Kidney capillary endothelial cell (primary cell): ENCODE data around the gene LTV1.
"Not testable (repeated sequence)": the region's sequence is repeated elsewhere in the genome, so short reads cannot be mapped to it uniquely, and the experiment has no call there.

Source experiments
- DNase-seq: peaks from one replicate; pipeline ENCODE4 v3.0.0-alpha.2; 2018; ENCODE audit warnings: low spot score

The LTV1 gene, protein sequence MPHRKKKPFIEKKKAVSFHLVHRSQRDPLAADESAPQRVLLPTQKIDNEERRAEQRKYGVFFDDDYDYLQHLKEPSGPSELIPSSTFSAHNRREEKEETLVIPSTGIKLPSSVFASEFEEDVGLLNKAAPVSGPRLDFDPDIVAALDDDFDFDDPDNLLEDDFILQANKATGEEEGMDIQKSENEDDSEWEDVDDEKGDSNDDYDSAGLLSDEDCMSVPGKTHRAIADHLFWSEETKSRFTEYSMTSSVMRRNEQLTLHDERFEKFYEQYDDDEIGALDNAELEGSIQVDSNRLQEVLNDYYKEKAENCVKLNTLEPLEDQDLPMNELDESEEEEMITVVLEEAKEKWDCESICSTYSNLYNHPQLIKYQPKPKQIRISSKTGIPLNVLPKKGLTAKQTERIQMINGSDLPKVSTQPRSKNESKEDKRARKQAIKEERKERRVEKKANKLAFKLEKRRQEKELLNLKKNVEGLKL

DNA sequence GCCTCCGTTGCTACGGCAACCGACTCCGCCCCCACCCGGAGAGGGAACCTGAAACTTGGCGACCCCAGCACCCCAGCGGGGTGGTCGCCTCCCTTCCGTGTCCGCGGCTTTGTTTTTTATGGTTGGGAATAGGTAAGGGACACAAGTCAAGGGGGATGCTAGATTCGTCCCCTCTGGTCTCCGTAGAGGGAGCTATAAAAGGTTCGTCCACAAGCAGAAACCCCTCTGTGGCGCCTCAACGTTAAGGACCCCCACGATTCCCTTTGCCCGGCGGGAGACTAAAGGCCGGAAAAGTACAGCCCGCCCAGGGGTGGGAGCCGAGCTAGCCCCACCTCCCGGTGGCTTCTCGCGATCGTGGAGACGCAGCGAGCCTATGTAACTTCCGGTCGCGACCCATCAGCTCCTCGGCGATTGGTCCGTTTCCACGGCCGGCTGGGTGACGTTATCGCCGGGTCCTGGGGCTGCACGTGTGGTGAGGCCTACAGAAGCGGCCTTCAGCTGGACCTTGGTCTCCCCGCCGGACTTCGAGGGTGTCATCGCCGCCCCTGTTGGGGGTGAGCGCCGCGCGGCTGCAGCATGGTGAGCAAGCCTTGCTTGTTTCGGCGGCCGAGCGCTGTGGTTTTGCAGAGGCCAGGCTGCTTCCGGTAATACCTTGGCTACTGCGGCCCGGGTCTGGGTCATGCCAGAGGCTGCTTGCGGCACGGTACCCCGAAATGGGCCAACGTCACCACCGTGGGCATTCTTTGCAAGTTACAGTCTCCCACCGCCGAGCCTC, at the start of gene LTV1:
LTV1 (plus strand) TSS at position 437 of the 775 bp plus-strand sequence; CDS start at position 577, 140 bp downstream.
- DNase-seq: peak; percentile 90

DNA sequence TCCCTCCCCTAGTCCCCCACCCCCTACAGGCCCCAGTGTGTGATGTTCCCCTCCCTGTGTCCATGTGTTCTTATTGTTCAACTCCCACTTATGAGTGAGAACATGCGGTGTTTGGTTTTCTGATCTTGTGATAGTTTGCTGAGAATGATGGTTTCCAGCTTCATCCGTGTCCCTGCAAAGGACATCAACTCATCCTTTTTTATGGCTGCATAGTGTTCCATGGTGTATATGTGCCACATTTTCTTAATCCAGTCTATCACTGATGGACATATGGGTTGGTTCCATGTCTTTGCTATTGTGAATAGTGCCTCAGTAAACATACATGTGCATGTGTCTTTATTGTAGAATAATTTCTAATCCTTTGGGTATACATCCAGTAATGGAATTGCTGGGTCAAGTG, 46.6 kb upstream of the LTV1 start:
- not testable (repeated sequence) for DNase-seq

DNA sequence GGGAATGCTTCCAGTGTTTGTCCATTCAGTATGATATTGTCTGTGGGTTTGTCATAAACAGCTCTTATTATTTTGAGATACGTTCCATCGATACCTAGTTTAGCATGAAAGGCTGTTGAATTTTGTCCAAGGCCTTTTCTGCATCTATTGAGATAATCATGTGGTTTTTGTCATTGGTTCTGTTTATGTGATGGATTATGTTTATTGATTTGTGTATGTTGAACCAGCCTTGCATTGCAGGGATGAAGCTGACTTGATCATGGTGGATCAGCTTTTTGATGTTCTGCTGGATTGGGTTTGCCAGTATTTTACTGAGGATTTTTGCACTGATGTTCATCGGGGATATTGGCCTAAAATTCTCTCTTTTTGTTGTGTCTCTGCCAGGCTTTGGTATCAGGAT, 44.7 kb upstream of the LTV1 start:
- not testable (repeated sequence) for DNase-seq

DNA sequence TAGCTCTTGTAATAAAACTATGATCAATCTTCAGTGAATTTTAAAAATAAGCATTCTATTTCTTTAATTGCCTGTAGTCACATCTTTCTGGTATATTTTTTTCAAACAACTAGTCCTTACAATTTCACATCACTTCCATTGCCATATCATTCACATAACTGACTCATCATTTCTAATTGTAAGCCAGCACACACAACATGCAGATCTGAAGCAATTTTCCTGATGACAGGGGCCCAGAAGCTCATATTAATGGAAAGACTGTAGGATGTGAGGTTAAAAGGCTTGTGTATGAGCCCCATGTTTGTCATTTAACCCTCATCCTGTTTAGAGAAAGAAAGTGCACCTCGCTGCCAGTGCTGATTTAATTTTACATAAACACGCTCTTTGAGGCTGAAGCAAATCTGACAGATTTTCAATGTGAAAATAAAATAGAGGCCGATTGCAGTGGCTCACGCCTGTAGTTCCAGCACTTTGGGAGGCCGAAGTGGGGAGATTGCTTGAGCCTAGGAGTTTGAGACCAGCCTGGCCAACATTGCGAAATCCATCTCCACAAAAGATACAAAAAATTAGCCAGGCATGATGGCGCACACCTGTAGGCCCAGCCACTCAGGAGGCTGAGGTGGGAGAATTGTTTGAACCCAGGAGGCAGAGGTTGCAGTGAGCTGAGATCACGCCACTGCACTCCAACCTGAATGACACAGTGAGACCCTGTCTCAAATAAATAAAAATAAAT, 40.1 kb upstream of the LTV1 start:
- DNase-seq: no peak

DNA sequence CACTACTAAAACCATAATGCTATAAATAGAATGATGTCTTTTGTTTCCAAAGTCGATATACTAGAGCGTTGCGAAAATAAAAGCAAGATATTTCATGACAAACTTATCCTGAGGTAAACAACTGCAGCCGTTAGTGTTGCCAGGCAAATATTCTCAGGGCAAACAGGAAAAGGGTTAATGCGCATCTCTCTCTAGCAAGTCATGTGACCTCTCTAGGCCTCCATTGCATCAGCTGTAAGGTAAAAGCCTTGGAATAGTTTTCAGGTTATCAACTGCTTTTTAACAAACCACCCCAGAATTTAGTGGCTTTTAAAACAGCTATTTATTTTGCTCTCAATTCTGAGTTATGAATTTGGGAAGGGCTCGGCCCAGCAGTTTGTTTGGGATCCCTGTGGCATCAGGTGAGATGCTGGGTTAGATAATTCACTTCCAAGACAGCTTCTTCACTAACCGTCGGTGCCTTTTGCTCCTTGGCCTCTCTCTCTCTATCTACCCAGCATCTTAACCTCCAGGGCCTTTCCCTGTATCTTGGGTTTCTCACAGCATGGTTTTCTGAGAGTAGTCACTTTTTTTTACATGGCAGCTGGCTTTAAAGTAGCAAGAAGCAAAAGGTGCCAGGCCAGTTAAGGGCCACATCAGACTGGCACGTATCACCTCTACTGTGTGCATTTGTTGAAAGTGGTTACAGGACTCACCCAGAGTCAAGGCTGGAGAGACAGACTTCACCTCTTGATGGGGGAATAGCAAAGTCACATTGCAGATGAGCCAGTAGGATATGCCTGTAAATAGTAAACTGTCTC, 39.2 kb upstream of the LTV1 start:
- no peak for DNase-seq

DNA sequence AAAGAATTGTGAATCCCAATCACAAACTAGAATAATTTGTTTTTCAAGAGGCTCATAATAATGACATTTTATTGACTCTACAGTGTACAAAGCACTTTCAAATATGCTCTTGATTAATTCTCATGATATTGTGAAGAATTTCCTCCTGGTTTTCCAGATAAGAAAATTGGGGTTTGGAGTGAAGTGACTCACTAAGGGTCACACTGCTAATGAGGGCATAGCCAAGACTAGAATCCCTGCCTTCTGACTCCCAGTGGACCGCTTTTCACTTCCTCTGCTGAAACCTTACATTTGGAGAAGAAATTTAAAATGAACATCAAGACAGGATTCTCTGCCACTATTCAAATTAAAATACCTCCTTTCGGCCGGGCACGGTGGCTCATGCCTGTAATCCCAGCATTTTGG, 38.3 kb upstream of the LTV1 start:
- no peak for DNase-seq

DNA sequence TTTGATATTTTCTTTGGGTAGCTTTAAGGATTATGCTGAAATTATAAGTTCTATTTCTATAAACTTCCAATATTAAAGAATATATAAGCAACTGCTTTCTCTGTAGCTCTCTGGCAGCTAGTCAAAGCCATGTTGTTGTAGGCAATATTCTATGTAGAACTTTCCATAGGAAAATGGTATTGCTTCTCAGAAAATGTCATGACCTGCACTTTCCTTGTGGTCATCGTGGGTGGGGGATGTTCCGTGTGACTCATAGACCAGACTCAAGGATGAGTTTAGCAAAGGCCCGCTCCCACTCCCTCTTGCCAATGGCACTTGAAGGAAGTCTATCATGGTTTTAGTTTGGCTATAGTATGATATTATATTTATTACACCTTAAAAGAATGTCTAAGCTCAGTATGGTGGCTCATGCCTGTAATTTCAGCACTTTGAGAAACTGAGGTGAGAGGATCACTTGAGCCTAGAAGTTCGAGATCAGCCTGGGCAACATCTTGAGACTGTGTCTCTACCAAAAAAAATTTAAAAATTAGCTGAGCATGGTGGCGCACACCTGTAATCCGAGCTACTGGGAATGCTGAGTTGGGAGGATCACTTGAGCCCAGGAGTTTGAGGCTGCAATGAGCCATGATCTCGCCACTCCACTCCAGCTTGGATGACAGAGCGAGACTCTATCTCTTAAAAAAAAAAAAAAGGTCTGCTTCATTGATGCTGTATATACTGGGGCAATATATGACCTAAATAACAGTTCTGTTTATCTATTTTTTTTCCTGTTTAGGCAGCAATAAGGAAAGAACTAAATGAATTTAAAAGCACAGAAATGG, 36.6 kb upstream of the LTV1 start:
- DNase-seq: no peak

DNA sequence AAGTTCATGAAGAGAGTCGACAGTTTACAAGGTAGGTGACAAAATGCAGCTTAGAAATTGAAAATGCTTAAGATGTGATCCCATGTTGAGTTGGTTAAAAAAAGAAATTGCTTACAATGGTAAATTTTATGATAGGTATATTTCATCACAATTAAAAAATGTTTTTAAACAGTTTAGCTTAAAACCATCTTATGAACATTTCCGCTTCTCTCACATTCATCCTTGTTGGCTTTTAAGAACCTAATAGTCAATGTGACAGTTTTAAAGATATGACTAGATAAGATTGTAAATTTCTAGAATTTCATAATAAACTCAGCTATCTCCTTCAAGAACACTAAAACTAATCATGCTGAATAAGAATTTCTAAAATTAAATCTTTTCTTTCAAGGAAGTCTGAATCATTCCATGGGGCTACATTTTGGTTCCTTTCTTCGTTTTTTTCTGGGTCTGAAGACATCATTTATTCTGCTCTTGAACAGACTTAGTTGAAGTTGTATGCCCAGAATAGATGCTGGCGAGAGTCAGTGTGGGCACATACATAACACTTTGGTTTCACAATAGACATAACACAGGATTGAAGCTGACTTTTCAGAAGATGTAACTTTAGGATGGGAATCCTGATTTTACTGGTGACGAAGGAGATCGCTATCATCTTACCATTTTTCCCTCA, 35.9 kb upstream of the LTV1 start:
- DNase-seq: no peak

DNA sequence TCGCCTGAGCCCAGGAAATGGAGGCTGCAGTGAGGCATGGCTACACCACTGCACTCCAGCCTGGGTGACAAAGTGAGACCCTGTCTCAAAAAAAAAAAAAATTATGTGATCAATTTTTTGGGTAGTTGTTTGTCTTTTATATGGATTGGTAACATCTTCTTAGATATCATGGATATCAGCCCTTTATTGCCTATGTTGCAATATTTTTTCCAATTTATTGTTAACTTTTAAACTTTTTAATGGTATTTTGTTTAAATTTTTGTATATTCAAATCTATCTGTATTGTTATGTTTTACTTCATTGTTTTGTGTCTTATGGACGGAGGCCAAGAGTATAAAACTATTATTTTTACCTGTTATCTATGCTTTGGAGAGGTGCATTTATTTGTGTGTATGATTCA, 32.4 kb upstream of the LTV1 start:
- no peak for DNase-seq

DNA sequence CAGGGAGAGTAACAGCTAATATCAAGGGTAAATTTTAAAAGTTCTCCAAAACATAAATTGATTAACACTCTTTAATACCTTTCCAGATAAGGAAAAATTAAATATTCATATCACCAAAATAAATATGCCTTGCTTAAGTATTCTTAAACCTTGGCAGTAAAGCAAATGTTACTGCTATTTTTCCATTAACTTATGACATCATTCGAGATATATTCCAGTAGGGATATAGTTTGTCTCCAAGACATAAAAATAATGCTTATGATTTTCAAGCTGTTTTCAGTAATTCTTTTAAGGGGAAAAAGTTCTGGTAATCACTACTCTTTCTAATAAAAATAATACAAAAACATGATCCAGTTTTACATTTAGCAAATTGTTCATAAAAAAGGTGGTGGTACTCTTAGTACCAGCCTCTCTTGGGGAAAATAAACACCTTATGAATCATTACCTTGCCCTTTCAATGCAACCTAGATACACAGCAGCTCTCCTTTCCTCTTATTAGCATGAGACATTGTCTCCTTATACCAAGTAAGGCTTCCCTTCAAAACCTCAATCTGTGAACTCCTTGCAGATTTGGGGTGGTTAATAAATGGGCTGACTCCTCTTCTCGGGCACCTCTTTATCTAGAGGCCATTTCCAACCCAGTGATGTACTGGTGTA, 31.5 kb upstream of the LTV1 start:
- no peak for DNase-seq

DNA sequence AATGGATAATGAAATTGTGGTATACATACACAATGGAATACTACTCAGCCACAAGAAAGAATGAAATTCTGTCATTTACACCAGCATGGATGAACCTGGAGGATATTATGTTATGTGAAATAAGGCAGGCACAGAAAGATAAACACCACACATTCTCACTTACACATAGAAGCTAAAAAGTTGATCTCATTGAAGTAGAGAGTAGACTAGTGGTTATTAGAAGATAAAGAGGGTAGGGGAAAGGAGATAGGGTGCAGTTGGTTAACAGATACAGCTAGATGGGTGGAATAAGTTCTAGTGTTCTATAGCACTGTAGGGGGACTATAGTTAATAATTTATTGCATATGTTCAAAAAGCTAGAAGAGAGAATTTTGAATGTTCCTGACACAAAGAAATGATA, 25.5 kb upstream of the LTV1 start:
- no peak for DNase-seq

DNA sequence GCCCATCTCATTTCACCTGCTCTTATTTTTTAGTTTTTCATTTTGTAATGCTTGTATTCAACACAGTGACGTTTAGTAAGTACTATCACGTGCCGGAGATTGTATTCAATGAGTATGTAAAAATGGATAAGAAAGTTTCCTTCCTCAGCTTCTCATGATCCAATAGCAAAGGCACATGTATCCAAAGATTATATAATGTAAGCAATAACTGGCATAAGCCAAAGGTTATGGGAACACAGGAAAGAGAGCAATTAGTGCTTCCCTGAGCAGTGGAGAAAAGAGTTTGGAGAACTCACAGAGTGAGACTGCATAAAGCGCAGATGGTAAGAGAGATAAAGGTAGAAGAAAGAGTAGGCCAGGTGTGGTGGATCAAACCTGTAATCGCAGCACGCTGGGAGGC, 21.8 kb upstream of the LTV1 start:
- no peak for DNase-seq

DNA sequence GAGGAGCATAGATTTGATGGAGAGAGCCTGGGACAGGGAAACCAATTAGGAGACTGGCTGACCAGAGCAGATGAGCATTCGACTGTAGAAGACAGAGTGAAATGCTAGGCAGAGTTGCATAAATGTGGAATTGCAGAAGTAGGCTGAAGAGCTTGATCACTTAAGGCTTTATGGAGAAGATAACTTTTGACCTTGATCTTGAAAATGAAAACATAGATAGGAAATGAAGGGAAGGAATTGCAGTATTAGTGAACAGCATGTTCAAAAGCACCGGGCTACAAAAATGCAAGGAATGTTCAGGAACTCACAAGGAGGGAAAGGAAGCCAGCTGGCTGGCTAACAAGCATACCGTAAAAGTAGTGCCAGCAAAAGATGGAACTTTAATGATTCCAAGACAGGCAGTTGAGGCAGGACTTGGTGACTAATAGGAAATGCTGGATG, 20.5 kb upstream of the LTV1 start:
- peak; percentile 56 for DNase-seq

DNA sequence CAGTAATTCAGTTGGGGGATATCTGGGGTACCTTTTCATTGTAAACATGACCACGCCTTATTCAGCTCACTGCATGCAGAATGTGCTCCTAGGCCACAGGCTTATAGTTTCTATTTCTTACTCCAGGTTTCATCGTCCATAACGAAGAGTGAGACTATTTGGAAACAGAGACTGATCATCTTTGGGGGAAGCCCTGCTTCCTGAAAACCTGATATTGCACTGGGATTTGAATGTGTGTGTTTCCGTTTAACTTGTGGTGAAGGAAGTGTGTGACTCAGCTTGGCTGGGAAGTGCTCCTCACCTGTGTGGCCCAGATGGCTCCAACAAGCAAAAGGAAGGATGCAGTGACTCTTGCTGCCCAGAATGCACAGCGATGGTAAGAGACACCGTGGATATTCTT, 19.6 kb upstream of the LTV1 start:
- DNase-seq: peak; percentile 76

DNA sequence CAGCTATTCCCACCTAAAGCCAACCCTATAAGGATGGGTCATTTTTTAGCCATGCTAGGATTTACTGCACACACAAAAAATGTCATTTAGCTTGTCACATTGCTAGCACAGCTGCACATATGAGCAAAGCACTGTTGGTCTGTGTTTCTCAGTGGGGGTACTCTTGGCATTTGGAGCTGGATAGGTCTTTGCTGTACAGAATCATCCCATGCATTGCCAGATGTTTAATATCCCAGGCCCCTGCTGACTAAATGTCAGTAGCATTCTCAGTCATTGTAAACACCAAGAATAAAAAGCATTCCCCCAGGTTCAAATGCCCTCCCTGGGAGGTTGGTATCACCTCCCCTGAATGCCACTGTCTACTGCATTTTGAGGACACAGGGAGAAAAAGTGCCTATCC, 14.6 kb upstream of the LTV1 start:
- DNase-seq: no peak

DNA sequence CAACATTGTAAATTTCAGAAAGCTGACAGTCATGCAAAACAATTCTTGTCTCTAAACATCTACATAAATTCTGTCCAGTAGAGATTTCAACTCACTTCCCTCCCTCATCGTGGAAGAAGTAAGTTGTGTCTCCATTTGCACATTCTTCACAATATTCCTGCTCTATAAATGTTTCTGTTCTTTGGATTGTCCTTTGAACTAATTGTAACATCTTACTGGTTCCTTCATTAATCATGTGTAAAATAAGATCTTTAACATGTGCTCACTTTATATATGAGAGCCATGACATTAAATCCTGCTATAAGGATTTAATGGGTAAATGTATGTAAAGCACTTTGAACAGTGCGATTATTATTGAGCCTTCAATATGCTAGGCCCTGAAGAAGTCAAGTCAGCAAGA, 7.0 kb upstream of the LTV1 start:
- DNase-seq: no peak

DNA sequence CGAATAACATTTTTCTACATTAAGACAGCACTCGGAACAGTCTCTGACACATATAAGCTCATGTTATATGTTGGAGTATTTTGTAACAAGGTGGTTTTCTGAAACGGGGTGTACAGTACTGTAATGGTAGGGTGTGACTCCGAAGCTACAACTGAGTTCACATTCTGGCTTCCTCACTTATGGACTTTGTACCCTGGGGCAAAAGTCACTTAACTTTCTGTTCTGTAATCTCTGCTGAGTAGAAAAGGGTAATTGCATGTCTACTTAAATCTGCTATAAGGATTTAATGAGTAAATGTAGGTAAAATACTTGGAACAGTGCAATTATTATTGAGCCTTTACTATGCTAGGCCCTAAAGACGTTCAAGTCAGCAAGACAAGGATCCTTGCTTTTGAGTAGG, 4.7 kb upstream of the LTV1 start:
- DNase-seq: no peak

DNA sequence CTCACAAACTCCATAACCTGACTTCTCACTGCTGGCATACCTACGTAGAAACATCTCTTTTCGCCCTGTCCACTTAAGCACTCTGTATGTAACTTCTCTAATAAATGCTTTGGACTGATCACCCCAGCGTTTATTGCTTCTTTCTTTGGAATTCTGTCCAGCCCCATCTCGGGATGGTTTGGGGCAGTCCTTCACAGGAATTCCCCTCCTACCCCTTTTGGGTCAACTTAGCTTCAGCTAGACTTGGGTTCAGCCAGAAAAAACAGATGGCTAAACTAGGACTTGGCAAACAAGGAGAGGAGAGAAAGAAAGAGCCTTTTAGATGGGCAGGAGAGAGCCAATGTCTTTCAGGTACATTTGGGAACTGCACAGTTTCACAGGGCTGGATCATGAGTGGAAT, 3.9 kb upstream of the LTV1 start:
- no peak for DNase-seq

DNA sequence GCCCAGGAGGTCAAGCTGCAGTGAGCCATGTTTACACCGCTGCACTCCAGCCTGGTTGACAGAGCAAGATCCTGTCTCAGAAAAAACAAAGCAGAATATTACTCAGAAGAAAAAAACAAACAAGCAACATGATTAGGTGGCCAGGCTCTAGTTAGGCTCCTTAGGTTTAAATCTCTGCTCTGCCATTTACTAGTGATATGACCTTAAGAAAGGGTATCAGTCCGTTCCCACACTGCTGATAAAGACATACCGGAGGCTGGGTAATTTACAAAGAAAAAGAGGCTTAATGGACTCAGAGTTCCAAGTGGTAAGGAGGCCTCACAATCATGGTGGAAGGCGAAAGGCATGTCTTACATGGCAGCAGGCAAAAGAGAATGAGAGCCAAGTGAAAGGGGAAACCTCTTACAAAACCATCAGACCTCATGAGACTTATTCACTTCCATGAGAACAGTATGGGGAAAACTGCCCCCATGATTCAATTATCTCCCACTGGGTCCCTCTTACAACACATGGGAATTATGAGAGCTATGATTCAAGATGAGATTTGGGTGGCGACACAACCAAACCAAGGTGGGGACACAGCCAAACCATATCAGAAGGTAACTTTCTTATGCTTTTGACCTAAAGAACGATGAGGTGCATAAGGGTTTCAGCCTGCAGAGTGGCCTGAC, 2.4 kb upstream of the LTV1 start:
- DNase-seq: no peak
